CD4-positive, alpha-beta T cell treated with Interferon alpha-2 for 1 hour (primary cell): ENCODE results near the gene LRBA.
"Not testable (repeated sequence)": the region's sequence is repeated elsewhere in the genome, so short reads cannot be mapped to it uniquely, and the experiment has no call there.

Experiments used
- DNase-seq, 2 donors: peaks; one replicate each; pipeline ENCODE4 v3.0.0-alpha.2; 2020 to 2022

The LRBA gene

DNA sequence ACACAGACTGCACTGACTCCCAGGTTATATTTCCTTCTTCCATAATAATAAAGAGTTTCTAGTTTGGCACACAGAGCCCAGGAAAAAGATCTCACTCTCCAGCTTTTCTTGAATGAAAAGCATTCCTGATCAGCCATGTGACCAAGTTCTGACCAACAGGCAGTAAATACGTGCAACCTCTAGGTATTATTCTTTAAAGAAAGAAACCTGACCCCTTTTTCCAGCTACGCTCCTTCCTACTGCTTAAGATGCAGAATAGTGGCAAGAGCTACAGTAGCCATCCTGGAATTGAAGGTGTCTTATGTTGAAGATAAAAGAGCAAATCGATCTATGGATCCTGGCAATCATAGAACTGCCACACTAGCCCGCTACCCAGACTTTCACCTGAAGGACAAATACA lies 76.7 kb downstream of the LRBA start:
- no peak for DNase-seq

DNA sequence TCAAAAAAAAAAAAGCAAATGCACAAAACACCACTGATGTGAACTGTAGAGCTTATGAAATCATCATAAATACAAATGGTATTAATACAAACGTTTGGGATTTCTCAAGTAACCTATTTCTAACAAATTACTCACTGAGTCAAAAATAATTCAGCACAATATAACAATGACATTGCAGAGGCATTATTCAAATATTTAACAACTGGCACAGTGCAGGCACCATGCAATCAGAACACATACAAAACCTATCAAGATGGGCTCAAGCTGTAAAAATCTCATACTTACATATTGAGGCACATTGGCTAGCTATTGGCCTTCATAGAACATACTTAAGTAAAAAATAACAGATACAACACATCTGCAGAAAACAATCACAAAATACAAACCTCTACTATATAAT lies 81.1 kb downstream of the LRBA start:
- no peak for DNase-seq

DNA sequence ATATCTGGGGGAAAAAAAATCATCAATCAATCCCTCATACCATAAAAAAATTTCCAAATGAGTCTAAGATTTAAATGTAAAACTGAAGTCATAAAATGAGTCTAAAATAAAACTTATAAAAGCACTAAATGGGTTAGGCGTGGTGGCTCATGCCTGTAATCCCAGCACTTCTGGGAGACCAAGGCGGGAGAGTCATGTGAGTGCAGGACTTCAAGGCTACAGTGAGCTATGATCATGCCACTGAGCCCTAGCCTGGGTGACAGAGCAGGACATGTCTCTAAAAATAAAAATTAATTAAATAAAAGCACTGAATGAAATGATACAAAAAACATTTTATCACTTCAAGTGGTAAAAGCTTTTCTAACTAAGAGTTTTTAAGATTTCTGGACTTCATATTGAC lies 83.3 kb downstream of the LRBA start:
- no peak for DNase-seq

DNA sequence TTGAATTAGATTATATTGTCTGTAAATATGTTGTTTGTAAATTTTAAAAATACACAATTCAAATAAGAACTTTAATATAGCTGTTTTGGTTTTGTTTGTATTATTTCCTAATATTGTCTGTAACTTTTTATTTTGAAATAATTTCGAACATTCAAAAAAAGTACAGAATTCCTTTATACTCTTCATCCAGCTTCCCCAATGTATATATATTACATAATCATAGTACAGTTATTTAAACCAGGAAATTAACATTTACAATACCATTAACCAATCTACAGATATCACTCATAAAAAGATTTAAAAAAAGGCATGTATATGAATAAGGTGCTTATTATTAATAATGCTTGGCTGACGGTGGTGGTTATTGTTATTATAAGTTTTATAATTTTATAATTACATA lies 84.1 kb downstream of the LRBA start:
- DNase-seq = no peak

DNA sequence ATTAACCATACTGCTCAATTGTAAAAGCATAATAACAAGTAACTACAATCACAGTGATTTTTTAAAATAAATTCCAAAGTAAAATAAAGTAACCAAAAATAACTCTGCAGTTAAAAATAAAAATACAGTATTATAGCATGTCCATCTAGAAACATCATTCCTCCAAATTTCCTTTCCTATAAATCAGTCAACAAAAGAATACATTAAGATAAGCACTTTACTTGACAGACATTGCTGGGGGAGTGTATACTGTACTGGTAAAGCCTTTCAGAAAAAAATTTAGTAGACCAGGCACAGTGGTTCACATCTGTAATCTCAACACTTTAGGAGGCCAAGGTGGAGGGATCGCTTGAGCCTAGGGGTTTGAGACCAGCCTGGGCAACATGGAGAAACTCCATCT lies 91.1 kb downstream of the LRBA start:
- DNase-seq = no peak

DNA sequence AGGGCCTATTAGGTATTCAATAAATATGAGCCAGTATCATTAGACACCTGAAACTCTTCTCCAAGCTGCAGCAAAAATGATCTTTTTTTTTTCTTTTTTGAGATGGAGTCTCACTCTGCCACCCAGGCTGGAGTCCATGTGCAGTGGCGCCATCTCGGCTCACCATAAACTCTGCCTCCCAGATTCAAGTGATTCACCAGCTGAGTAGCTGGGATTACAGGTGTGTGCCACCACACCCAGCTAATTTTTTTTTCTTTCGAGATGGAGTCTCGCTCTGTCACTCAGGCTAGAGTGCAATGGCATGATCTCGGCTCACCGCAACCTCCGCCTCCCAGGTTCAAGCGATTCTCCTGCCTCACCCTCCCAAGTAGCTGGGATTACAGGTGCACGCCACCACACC lies 93.6 kb downstream of the LRBA start:
- DNase-seq = not testable (repeated sequence)

DNA sequence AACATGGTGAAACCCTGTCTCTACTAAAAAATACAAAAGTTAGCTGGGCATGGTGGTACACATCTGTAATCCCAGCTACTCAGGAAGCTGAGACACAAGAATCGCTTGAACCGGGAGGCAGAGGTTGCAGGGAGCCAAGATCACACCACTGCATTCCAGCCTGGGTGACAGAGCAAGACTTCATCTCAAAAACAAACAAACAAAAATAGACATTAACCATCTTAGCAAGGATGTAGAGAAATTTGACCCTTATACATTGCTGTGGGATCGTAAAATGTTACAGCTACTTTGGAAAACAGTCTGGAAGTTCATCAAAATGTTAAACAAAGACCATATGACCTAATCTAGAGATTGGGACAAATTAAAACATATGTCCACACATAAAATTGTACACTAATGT lies 96.5 kb downstream of the LRBA start:
- DNase-seq = not testable (repeated sequence)

DNA sequence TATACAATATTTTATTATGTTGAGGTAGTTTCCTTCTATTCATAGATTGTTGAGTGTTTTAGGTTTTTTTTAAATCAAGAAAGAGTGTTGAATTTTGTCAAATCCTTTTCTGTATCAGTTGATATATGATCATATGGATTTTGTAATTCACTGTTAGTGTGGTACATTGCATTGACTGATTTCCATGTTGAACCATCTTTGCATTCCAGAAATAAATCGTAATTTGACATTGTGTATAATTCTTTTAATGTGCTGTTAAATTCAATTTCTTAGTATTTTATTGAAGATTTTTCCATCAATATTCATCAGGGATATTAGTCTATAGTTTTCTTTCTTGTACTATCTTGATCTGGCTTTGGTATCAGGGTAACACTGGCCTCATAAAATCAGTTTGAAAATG lies 103.8 kb downstream of the LRBA start:
- DNase-seq = no peak

DNA sequence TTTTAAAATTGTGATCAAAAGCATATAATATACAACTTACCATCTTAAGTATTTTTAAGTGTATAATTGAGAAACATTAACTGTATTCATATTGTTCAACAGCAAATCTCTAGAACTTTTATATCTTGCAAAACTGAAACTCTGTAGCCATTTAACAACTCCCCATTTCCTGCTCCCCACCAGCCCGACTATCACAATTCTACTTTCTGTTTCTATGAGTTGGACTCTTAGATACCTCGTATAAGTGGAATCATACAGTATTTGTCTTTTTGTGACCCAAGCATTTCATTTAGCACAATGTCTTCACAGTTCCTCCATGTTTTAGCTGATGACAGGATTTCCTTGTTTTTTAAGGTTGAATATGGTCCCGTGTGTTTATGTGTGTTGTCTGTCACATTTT lies 106.0 kb downstream of the LRBA start:
- DNase-seq = peak in 1 of 2 donors; percentile 14

DNA sequence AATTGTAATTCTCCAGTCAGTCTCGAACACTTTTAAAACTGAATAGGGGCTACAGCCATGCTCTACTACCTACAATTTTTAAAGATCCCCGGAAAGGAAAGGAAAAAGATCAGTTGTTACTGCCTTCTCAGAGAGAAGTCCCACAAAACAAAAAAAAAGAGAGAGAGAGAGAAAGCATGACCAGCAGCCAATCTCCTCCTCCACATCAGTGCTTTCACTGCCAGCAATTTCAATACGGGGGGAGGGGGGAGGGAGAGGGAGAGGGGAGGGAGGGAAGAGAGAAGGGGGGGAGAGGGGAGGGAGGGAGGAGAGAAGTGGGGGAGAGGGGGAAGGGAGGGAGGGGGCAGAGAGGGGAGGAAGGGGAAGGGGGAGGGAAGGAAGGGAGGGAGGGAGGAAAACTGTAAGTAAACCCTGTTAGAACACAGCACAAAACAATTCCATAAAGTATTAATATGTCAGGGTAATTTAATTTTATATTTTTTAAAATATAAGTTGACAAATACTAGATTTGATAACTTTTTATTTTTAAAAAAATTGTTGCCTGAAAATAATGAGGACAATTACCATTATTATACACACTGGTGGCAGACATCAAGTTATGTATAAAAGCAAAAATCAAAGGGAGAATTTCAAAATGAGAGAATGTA lies 108.0 kb downstream of the LRBA start:
- no peak for DNase-seq

DNA sequence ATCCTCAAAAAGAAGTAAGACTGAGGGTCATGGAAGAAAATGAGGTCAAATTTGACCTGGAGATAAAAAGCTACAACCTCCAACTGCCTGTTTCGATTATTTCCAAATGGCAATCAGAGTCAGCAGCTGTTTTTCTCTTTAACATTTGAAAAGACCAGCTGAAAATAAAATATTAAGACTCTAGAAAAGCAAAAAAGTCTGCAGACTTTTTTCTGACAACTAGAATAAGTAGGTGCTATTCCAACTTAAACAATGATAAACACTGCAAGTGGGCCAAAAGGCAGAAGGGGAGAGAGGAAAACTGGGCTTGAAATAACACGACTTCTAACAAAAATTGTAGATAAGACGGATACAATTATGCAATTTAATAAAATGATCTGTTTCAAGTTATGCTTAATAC lies 110.4 kb downstream of the LRBA start:
- no peak for DNase-seq

DNA sequence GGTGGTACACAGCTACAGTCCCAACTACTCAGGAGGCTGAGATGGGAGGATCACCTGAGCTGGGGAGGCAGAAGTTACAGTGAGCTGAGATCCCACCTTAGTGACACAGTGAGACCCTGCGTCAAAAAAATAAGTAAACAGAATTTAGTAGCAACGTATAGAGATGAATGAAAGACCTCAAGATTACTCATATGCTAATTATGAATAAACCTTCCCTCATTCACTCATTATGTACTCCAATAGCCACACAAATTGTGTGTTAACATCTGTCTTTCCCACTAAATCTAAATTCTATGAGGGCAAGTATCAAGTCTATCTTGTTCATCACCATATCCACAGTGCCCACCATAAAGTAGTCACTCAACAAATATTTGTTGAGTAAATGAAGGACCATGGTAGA lies 111.5 kb downstream of the LRBA start:
- DNase-seq = no peak

DNA sequence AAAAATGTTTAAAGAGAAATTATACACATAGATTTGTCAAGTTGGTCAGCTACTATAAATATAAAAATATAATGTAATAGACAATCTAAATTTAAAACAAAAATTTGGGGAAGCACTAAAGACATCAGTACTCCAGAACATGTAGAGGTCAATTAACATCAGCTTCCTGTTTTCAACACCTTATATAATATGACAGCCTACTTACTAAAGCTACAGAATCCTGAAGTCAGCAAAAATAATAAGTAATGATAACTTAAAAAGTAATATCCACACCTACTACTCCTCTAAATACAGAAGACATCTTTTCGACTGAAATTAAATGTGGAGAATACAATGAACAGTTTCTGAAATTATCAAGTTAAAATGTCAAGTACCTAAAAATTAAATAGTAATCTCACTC lies 118.6 kb downstream of the LRBA start:
- no peak for DNase-seq

DNA sequence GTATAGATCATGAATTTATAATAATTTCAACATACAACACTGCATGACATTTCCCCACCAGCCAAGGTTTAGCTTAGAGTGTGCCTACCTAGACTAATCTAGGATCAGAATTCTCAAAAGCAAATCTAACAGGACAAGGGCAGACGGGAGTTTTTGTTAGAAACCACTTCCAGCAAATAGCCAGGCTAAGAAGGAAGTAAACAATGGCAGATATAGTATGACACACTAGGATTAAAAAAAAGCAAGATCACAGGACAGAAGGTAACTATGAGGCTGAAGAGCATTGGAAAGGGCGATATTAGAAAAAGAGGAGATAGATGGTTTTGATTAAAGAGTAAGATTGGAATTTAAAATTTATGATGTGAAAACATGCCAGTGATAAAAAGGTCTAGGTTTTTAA lies 124.8 kb downstream of the LRBA start:
- DNase-seq = no peak

DNA sequence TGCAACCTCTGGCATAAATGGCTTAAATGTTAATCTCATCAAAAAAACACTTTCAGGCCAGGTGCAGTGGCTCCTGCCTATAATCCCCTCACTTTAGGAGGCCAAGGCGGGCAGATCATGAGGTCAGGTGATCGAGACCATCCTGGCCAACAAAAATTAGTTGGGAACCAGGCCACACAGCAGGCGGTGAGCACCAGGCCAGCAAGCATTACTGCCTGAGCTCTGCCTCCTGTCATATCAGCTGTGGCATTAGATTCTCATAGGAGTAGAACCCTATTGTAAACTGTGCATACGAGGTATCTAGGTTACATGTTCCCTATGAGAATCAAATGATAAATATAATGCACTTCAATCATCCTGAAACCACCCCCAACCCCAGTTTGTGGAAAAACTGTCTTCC lies 125.8 kb downstream of the LRBA start:
- DNase-seq = no peak

DNA sequence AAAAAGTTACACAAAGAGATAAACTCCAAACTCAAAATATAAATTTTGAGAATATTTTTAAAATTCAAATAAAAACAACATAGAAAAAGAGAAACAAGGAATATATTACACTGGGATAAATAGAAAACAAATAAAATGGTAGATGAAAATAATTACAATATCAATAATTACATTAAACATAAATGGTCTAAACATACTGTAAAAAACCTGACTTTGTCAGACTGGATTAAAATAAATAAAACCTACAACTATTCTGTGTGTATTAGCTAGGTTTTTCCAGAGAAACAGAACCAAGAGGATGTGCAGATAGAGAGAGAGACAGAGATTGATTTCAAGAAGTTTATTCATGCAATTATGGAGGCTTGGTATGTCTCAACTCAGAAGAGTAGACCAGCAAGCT lies 126.5 kb downstream of the LRBA start:
- no peak for DNase-seq

DNA sequence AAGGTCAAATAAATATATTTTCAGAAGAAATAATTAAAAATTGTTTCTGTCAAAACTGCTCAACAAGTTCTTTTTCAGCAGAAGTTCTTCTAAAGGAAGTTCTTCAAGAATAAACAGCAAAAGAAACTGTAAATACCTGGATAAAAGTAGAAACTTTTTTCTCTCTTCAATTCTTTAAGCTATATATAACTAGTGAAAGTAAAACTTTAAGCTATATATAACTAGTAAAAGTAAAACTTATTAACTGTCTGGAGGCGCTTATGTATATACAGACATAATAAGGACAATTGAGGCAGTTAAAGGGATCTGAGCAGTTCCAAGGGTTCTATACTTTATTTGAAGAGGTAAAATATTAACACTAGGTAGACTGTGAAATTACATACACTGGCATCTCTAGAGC lies 126.9 kb downstream of the LRBA start:
- DNase-seq = no peak

DNA sequence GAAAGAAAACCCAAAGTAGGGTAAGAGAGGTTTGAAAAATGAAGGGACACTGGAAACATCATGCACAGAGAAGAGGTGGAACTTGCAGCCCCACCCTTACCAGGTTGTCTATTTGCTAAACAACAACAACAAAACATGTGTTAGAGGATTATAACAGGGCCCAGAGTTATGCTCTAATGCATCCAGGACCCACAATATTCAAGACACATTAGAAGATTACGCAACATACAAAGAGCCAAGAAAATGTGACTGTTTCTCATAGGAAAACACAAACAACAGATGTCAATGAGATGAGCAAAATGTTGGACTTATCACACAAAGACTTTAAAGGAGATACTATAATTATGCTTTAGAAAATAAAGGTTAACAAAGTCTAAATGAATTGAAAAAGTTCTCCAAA lies 128.5 kb downstream of the LRBA start:
- DNase-seq = no peak

DNA sequence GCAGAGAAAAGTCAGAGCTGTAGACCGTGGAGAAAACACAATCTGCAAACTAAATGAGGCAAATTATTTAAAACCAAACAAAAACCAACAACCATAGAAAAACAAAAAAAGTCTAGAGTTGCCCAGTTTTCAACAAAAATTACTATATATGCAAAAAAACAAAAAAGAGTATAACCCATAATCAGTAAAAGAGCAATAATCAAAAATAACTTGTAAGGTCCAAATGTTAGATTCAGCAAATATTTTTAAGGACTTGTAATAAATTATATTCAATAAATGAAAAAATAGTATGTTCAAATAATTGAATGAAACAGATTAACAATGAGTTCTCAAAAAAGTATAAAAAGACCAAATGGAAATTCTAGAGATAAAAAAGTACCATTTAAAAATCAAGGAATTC lies 130.5 kb downstream of the LRBA start:
- DNase-seq = no peak

DNA sequence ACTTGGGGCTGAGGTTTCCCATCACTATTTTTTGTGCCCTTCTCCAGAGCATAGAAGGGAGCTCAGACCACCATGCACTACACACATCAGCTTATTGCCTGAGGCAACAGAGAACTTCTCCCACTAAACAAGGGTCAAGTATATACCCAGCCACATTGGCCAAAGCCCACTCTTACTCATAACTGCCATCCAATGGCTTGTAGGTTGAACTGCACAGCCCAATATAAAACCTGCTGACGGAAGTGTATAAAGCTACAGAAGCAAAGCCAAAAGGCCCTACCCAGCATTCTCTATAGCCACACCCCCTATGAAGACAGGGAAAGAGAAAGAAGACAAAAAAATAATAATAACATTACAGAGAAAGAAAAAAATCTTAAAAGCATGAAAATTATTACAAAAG lies 139.7 kb downstream of the LRBA start:
- no peak for DNase-seq

DNA sequence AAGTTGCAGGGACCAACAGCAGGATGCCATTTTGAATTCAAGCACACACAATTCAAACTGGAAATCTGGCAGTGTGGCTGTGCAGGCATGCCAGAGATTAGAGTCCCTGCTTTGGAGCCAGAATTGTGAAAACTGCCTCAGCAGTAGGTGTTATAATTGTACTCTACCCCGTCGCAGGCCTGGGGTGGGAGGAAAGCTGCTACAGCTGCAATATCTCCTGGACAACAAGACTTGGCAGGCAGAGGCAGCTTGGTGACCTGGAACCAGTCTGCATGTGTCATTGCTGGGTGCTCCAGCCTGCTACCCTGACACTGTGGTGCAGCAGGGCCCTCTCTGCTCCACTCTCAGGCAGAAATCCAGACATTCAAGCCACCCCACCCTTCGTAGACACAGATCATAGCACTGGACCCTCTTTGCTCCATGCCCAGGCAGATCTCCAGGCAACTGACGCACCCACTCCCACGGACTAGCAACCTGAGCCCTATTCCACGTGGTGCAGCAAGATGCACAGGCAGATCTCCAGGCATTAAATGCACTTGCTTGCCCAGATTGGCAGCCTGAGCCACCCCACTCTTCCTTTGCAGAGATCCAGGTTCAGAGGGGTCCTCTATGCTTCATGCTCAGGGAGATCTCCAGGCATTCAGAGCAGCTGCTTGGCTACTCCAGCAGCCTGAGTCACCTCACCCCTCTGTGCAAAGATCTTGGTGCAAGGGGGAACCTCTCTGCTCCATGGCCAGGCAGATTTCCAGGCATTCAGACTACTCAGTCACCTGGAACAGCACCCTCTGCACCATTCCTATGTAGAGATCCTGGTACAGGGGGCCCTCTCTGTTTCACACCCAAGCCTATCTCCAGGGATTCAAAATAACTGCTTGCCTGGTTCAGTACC lies 140.5 kb downstream of the LRBA start:
- DNase-seq = no peak

DNA sequence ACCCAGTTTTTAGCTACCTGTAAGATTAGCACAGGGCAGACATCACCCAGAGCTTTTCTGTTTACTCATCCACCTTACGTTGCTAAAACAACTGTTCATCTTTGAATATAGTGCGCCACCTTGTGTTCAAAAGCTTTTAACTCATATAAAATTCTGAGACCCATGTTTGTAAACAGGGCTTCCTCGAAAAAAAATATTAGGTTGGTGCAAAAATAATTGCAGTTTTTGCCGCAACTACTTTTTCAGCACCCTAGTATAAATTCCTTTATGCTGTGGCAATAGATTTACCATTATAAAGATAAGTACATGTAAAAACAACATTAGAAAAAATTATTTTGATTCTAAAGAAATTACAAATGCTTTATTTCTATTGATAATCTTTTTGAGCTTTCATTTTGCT lies 147.9 kb downstream of the LRBA start:
- peak; percentile 13 to 85 for DNase-seq

DNA sequence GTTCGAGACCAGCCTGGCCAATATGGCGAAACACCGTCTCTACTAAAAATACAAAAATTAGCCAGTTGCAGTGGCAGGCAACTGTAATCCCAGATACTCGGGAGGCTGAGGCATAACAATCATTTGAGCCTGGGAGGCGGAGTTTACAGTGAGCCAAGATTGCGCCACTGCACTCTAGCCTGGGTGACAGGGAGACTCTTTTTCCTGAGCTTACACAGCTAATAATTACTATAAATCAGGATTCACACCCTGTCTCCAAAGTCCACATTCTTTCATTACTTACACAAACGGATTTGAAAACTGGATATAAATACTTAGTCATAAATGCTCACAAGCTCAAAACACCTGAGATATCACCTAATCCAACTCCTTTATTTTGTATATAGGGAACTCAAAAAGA lies 151.6 kb downstream of the LRBA start:
- no peak for DNase-seq

DNA sequence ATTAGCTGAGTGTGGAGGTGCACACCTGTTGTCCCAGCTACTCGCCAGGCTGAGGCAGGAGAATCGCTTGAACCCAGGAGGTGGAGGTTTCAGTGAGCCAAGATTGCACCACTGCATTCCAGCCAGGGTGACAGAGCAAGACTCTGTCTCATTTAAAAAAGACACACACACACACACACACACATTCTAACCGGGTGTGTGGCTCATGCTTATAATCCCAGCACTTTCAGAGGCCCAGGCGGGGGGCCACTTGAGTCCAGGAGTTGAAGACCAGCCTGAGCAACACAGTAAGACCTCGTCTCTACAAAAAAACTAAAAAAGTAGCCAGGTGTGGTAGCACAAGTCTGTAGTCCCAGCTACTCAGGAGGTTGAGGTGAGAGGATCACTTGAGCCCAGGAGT lies 152.3 kb downstream of the LRBA start:
- no peak for DNase-seq

DNA sequence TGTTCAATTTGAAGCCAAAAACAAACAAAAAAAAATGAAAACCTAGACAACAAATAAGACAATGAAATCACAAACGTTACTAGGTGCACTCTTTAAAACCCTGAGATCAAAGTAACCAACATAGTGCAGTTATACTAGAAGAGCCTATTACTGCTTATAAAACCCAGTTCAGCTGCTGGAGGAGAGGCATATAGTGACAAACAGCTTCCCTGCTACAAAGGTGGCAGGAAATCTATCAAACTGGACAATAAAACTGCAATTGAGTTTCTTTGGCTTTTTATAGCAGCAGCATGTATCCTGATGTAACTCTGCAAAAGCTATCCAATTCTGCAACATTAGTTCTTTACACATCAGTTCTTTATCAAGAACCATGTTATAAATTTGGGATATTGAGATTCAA lies 155.6 kb downstream of the LRBA start:
- DNase-seq = no peak
